ENCODE results near the gene DIABLO. TPM values are rescaled to one million over a fixed set of nuclear protein-coding genes. Genes with fewer than 3 reads are reported as not detected.
"Not testable (repeated sequence)": the region's sequence is repeated elsewhere in the genome, so short reads cannot be mapped to it uniquely, and the experiment has no call there.

The DIABLO gene
- polyA plus RNA-seq, 3 donors = 79.8 to 88.1 (median 85.4) TPM

- no peak for DNase-seq (ENCODE audit: low read depth in 3 of 3, low spot score in 2 of 3)
Measured at GRCh38 chr12:122190842-122191668, 34.8 kb downstream of the DIABLO start.

GRCh38 chr12:122189626-122190475 is 36.0 kb downstream of the DIABLO start:
- no peak for DNase-seq (ENCODE audit: low read depth in 3 of 3, low spot score in 2 of 3)

- no peak for DNase-seq (ENCODE audit: low read depth in 3 of 3, low spot score in 2 of 3)
Measured at GRCh38 chr12:122187466-122187865, 38.4 kb downstream of the DIABLO start.

DNA sequence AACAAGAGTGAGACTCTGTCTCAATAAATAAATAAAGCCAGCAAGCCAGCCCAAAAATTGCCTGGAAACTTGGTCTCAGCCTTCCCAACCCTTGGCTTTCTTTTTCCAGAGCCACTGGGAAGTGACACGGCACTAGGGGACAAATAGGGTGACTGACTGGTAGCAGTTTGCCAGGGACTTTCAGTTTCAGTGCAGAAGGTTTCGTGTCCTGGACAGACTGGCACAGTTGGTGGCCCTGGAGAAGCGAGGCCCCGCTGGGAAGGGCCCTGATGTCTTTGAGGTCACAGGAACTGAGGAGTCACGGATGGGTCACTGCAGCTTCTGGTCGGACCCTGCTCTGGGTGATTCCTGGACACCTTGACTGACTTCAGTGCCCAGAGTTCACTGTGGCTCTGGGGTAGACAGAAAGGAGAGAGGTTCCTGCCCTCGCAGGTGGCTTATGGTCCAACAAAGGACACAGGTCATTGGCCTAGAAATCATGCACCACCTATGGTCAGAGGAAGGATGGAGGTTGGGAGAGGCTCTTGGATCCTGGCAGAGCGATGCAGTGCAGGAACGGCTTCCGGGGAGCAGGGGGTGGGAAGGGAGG is 40.3 kb downstream of the DIABLO start:
- no peak for DNase-seq (ENCODE audit: low read depth in 3 of 3, low spot score in 2 of 3)

DNA sequence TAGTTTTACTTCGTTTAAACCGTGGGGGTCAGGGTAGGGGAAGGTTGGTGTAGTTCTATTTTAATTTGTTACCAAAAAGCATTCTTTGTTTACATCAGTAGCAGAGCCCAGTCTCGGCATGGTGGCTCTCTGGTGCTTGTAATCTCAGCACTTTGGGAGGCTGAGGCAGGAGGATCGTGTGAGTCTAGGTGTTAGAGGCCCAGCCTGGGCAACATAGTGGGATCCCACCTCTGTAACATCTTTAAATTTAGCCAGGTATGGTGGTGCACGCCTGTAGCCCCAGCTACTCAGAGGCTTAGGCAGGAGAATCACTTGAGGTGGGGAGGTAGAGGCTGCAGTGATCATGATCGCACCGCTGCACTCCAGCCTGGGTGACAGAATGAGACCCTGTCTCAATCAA is 40.8 kb downstream of the DIABLO start:
- no peak for DNase-seq (ENCODE audit: low read depth in 3 of 3, low spot score in 2 of 3)

GRCh38 chr12:122184517-122184916 is 41.3 kb downstream of the DIABLO start:
- DNase-seq (ENCODE audit: low read depth in 3 of 3, low spot score in 2 of 3) = no peak

DNA sequence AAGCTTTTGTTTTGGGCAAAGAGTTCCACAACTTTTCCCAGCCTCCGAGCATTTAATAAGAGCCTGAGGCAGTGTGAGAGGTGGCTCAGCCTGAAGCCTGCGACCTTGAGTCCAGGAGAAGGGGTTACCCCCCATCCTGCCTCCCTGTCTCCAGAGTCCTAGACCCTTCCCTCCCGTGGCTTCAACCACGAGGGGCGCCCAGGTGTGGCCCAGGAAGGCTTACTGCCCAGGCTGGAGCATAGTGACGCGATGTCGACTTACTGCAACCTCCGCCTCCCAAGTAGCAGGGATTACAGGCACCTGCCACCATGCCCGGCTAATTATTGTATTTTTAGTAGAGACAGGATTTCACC is 42.3 kb downstream of the DIABLO start:
- no peak for DNase-seq (ENCODE audit: low read depth in 3 of 3, low spot score in 2 of 3)

DNA sequence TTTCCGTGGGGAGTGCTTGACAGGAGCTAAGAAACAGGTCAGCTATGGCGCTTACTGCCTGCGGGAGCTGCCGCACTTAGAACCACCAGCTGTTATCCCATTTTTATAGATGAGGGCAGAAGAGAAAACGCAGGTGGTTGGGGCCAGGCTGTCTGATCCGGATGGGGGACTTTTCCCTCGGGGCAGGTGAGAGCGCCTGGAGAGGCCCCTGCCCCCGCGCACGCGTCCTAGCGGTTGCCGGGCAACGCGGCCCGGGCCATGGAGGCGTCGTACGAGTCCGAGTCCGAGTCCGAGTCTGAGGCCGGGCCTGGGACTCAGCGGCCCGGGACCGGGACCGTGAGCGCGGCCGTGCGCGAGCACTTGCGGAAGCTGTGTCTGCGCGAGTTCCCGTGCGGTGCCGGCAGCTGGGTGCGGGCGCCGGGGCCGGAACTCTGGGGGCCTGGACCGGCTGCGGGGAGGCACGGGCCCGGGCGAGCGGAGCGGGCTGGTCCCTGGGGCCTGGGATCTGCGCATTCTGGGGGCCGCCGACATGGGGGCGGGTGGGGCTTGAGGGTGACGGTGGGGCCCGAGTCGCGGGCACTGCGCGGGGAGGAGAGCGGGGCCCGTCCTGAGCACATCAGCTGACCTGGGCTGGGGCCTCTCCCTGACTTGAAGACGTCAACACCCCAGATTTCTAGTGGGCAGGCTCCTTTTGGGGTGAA is 42.8 kb downstream of the DIABLO start, which contains the start of gene LRRC43:
LRRC43 (plus strand) TSS at position 237 of the 701 bp plus-strand sequence; CDS start at position 259, 22 bp downstream.
- no peak for DNase-seq (ENCODE audit: low read depth in 3 of 3, low spot score in 2 of 3)

- DNase-seq (ENCODE audit: low read depth in 3 of 3, low spot score in 2 of 3) = not testable (repeated sequence)
Measured at GRCh38 chr12:122176473-122176872, 49.4 kb downstream of the DIABLO start.

- DNase-seq (ENCODE audit: low read depth in 3 of 3, low spot score in 2 of 3) = no peak
Measured at GRCh38 chr12:122174155-122174845, 51.6 kb downstream of the DIABLO start, which contains the start of gene IL31. IL31 (minus strand) TSS chr12:122174221; CDS start chr12:122174172, 49 bp downstream.

GRCh38 chr12:122172262-122172939 is 53.5 kb downstream of the DIABLO start:
- DNase-seq (ENCODE audit: low read depth in 3 of 3, low spot score in 2 of 3) = no peak

DNA sequence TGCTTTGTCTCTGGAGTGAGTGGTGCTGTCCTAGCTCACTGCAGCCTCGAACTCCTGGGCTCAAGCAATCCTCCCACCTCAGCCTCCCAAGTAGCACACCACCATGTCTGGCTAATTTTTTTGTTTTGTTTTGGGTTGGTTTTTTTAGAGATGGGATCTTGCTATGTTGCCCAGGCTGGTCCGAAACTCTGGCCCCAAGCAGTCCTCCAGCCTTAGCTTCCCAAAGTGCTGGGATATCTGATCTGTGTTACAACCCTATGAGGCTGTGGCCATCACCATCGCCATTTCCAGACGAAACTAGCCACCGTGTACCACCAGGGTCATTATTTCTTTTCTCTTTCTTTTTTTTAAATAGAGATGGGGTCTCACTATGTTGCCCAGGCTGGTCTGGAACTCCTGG is 54.5 kb downstream of the DIABLO start:
- no peak for DNase-seq (ENCODE audit: low read depth in 3 of 3, low spot score in 2 of 3)

DNA sequence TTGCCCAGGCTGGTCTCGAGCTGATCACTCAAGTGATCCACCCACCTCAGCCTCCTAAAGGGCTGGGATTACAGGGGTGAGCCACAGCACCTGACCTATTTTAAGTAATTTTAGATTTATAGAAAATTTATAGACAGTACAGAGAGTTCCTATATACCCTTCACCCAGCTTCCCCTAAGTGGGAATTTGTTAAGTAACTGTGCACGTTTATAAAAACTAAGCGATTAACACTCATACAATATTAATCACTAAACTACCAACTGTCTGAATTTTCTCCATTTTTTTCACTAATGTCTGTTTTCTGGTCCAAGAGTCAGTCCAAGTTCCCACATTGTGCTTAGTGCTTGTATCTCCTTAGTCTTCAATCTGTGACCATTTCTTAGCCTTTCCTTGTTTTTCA is 57.4 kb downstream of the DIABLO start:
- DNase-seq (ENCODE audit: low read depth in 3 of 3, low spot score in 2 of 3) = no peak

GRCh38 chr12:122167356-122167925 is 58.4 kb downstream of the DIABLO start:
- DNase-seq (ENCODE audit: low read depth in 3 of 3, low spot score in 2 of 3) = no peak

DNA sequence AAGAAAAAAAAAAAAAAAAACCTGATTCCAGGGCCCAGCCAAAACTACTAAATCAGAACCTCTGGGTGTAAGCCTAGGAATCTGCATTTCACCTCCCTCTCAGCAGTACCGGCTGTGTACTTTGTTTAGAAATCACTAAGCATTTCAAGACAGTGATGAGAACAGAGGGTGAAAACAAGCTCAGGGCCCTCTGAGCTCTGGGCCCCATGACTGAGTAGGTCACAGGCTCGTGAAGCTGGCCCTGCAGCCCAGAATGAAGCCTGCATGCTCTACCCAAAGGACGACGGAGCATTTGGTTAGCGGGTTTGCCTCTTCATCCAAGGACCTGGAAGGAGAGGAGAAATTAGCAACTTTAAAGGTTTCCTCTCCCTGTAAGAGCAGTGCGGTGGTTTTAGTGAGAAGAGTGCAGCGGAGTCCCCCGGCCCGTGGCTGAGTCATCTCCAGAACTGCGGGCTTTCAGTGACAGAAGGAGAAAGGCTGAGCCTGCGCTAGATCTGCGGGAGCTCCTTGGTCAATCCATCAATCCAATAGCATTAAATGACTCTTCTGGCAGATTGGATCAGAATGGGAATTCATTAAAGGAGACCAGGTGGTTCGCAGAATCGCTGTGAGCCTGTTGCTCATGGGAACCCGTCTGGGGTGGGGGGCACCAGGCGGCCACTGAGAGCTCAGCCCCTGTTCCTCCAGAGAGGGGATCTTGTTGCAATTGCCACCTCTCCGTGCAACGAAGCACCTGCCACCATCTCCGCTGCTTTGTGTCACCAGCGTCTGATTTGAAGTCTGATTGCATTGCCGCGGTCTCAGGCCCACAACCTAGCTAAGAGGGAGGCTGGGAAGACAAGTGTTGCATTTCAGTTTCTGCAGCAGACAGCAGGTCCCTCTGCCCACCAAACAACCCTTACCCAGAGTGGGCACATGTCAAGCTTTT is 59.2 kb downstream of the DIABLO start:
- no peak for DNase-seq (ENCODE audit: low read depth in 3 of 3, low spot score in 2 of 3)

DNA sequence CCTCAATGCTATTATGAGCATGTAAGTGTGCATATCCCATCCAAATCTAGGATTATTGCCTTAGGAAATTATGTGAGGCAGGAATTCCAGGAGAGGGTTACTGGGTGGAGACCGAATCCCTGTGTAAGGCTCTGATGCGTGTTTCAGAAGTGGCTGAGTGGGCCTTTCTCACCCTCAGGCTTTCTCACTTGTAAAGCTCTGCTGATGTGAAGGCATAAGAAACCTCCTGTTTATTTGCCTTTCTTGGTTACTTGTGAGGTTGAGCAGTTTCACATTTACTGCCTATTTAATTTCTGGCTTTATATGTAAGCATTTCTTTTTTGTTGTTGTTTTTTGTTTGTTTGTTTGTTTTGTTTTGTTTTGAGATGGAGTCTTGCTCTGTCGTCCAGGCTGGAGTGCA is 62.9 kb downstream of the DIABLO start:
- DNase-seq (ENCODE audit: low read depth in 3 of 3, low spot score in 2 of 3) = no peak

GRCh38 chr12:122161682-122162081 is 64.2 kb downstream of the DIABLO start:
- DNase-seq (ENCODE audit: low read depth in 3 of 3, low spot score in 2 of 3) = no peak

- no peak for DNase-seq (ENCODE audit: low read depth in 3 of 3, low spot score in 2 of 3)
Measured at GRCh38 chr12:122160761-122161160, 65.1 kb downstream of the DIABLO start.

All from right renal cortex interstitium (tissue), 3 donors.